ENCODE measurements around the gene IL18RAP.

DNA sequence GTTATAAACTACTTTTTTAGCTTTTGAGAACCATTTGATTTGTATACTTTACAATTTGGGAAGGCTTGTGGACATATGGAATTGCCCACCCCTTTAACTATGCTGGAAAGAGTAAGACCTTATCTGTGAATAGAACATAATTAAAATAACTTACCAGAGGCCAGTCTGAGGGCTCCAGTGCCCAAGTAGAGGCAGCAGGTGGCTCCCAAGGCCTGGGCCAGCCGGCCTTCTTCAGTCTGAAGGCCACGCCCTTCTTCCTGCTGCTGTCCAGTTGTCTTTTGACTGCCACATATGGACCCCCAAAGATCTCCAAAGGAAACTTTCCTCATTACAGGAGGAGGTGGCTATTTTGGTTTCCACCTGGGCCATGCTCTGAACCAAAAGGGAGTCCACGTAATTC, 12.0 kb upstream of the IL18RAP start:
- no peak for TF ChIP-seq CTCF (IDR thresholded peaks at IDR 0.05)
- no peak for TF ChIP-seq POLR2A (IDR thresholded peaks at IDR 0.05)
- no peak for TF ChIP-seq EP300 (IDR thresholded peaks at IDR 0.05)
